GM18951 (cell line): ENCODE data around the gene MTA2.
"Not testable (repeated sequence)": the region's sequence is repeated elsewhere in the genome, so short reads cannot be mapped to it uniquely, and the experiment has no call there.

Experiments used
- POLR2A ChIP-seq: IDR thresholded peaks from 4 replicates; pipeline ENCODE4 v1.6.1; 2011; ENCODE audit warnings: mild to moderate bottlenecking; ENCODE audit not compliant: insufficient read length, insufficient read depth; ENCODE audit errors: extremely low read depth
- in situ Hi-C: fragments of 300-500 bp; cut with MboI; formaldehyde crosslinking; loops from one replicate; pipeline ENCODE4 v1.12.0; 2022; ENCODE audit warnings: low sequenced_read_pairs, mixed read lengths, inconsistent platforms; ENCODE audit not compliant: unreplicated experiment

The MTA2 gene

GRCh38 chr11:62601372-62602140 lies at the start of gene MTA2:
TSS of gene MTA2 (minus strand) at chr11:62601865. CDS start at chr11:62601450, 415 bp downstream.
- in situ Hi-C loops, result no loop called here
- TF ChIP-seq POLR2A, result peak; percentile 70

GRCh38 chr11:62650283-62650682 lies 48.6 kb upstream of the MTA2 start:
- in situ Hi-C loops, result not testable (repeated sequence)

GRCh38 chr11:62649486-62649885 lies 47.8 kb upstream of the MTA2 start:
- in situ Hi-C loops, result no loop called here
- no peak for TF ChIP-seq POLR2A

- no peak for TF ChIP-seq POLR2A
- in situ Hi-C loops, result no loop called here
These were observed 47.3 kb upstream of the MTA2 start for GRCh38 chr11:62648967-62649364.

GRCh38 chr11:62648185-62648966 lies 46.7 kb upstream of the MTA2 start:
- TF ChIP-seq POLR2A, result no peak
- in situ Hi-C loops, result no loop called here

GRCh38 chr11:62647609-62648005 lies 45.9 kb upstream of the MTA2 start:
- in situ Hi-C loops, result no loop called here
- TF ChIP-seq POLR2A, result no peak

- TF ChIP-seq POLR2A, result no peak
- in situ Hi-C loops, result no loop called here
These were observed 45.4 kb upstream of the MTA2 start for GRCh38 chr11:62646825-62647608.

- TF ChIP-seq POLR2A, result peak; percentile 95
- in situ Hi-C loops, result no loop called here
These were observed 44.5 kb upstream of the MTA2 start, which contains the start of gene GANAB for GRCh38 chr11:62645946-62646824. TSS of gene GANAB (minus strand) at chr11:62646613. CDS start at chr11:62646599, 14 bp downstream.

GRCh38 chr11:62645671-62645945 lies 43.9 kb upstream of the MTA2 start:
- in situ Hi-C loops, result no loop called here
- TF ChIP-seq POLR2A, result no peak

GRCh38 chr11:62644220-62644619 lies 42.6 kb upstream of the MTA2 start:
- TF ChIP-seq POLR2A, result no peak
- in situ Hi-C loops, result no loop called here

GRCh38 chr11:62632492-62632891 lies 30.8 kb upstream of the MTA2 start:
- no peak for TF ChIP-seq POLR2A
- in situ Hi-C loops, result no loop called here

GRCh38 chr11:62627713-62628112 lies 26.0 kb upstream of the MTA2 start:
- in situ Hi-C loops, result no loop called here
- TF ChIP-seq POLR2A, result no peak
